ENCODE data around the gene GAPDH. TPM values are rescaled to one million over a fixed set of nuclear protein-coding genes. Genes with fewer than 3 reads are reported as not detected.
"Not testable (repeated sequence)": the region's sequence is repeated elsewhere in the genome, so short reads cannot be mapped to it uniquely, and the experiment has no call there.

GAPDH gene
- total and polyA plus RNA-seq, 7 donors = 1,653 to 3,219 (median 2,501) TPM

- H3K9me3 ChIP-seq, H3K27me3 ChIP-seq, DNase-seq, H3K4me3 ChIP-seq: not testable (repeated sequence)
- intact Hi-C loops (cut with DNase I) = loop anchor here (10.0 kb wide), 1 partner anchor 343 kb away; no protein-coding TSS in a partner anchor
- Histone ChIP-seq H3K4me1 (peaks cover 0 to 30% (median 25%) of the 10 kb centered on the region in 4 donors), H3K36me3 (peaks cover 33 to 57% (median 37%) of the 10 kb centered on the region in 4 donors), H3K27ac (peak overlapping the region; percentile 38 to 93 (median 58))
- WGBS, 2 donors = 58 to 72% methylated on average over 14 of the region's 14 CpGs
- TF ChIP-seq, protein P1, sequence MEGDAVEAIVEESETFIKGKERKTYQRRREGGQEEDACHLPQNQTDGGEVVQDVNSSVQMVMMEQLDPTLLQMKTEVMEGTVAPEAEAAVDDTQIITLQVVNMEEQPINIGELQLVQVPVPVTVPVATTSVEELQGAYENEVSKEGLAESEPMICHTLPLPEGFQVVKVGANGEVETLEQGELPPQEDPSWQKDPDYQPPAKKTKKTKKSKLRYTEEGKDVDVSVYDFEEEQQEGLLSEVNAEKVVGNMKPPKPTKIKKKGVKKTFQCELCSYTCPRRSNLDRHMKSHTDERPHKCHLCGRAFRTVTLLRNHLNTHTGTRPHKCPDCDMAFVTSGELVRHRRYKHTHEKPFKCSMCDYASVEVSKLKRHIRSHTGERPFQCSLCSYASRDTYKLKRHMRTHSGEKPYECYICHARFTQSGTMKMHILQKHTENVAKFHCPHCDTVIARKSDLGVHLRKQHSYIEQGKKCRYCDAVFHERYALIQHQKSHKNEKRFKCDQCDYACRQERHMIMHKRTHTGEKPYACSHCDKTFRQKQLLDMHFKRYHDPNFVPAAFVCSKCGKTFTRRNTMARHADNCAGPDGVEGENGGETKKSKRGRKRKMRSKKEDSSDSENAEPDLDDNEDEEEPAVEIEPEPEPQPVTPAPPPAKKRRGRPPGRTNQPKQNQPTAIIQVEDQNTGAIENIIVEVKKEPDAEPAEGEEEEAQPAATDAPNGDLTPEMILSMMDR (IDR thresholded peaks at IDR 0.05) = peak in 3 of 4 experiments; percentile 7 to 40 (median 24)
Observed at GRCh38 chr12:6558014-6558760, 23.9 kb downstream of the GAPDH start.

DNA sequence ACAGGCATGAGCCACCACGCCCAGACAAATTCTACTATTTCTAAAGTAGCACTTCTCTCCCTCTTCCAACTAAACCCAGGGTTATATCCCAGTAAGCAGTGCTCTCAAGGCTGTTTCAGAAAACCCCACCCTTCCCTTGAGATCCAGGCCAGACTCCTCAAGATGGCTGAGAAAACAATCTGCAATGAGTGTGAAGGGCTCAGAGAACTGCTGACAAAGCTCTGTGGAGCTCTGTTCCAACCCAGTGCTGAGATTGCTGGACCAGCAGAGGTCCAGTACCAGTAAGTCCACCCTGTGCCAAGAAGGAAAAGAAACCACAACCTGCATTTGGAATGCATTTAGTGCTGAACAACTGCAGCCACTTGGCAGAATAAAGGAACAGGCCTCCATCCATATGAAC lies 25.2 kb downstream of the GAPDH start:
- Histone ChIP-seq H3K4me3 (no peak overlapping the region), H3K27ac (no peak overlapping the region), H3K27me3 (no peaks in the 10 kb centered on the region), H3K36me3 (peaks cover 35 to 66% (median 38%) of the 10 kb centered on the region in 4 donors), H3K4me1 (peaks cover 0 to 17% (median 11%) of the 10 kb centered on the region in 4 donors), H3K9me3 (no peaks in the 10 kb centered on the region)
- intact Hi-C loops (cut with DNase I) = loop anchor here (10.0 kb wide), 1 partner anchor 345 kb away; no protein-coding TSS in a partner anchor
- no peak for TF ChIP-seq EP300 (IDR thresholded peaks at IDR 0.05)
- no peak for TF ChIP-seq POLR2A (IDR thresholded peaks at IDR 0.05)
- TF ChIP-seq, protein P1 (IDR thresholded peaks at IDR 0.05) = no peak
- TF ChIP-seq POLR2AphosphoS5 (IDR thresholded peaks at IDR 0.05) = no peak
- 96% methylated on average over 1 of the region's 1 CpG for WGBS, 2 donors
- DNase-seq = no peak

- Histone ChIP-seq H3K36me3 (peaks cover 35 to 70% (median 38%) of the 10 kb centered on the region in 4 donors), H3K4me1 (peaks cover 0 to 9% (median 6%) of the 10 kb centered on the region in 4 donors), H3K9me3 (no peaks in the 10 kb centered on the region), H3K27ac (no peak overlapping the region), H3K4me3 (no peak overlapping the region), H3K27me3 (no peaks in the 10 kb centered on the region)
- TF ChIP-seq EP300 (IDR thresholded peaks at IDR 0.05) = no peak
- TF ChIP-seq, protein P1 (IDR thresholded peaks at IDR 0.05) = no peak
- no peak for TF ChIP-seq POLR2A (IDR thresholded peaks at IDR 0.05)
- no peak for TF ChIP-seq POLR2AphosphoS5 (IDR thresholded peaks at IDR 0.05)
- intact Hi-C loops (cut with DNase I) = no loop called here
- no peak for DNase-seq
- 89 to 95% methylated on average over 13 of the region's 13 CpGs for WGBS, 2 donors
Observed at GRCh38 chr12:6560501-6561205, 26.3 kb downstream of the GAPDH start.

DNA sequence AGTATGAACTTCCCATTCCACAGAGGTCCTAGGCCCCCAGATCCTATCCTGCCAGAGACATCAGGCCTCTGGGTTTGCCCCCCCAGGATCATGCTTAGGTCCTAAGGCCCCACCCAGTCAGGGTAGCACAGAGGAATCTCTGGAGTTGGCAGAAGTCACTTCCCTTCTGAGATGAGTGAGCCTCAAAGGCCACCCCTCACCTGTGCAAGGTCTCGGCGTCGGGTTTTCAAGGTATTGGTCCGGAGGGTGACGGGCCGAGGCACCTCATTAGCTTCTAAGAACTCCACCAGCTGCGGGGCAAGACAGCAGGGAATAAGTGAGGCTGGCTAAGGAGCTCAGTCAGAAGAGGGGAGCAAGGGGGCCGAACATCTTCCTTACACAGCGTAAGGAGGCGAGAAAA lies 28.6 kb downstream of the GAPDH start:
- Histone ChIP-seq H3K4me3 (no peak overlapping the region), H3K27ac (no peak overlapping the region), H3K27me3 (no peaks in the 10 kb centered on the region), H3K9me3 (no peaks in the 10 kb centered on the region), H3K36me3 (peaks cover 41 to 70% (median 45%) of the 10 kb centered on the region in 4 donors), H3K4me1 (peaks cover 0 to 14% (median 10%) of the 10 kb centered on the region in 4 donors)
- DNase-seq = no peak
- intact Hi-C loops (cut with DNase I) = no loop called here
- WGBS, 2 donors = 91 to 97% methylated on average over 10 of the region's 10 CpGs
- TF ChIP-seq EP300 (IDR thresholded peaks at IDR 0.05) (no peak), POLR2AphosphoS5 (IDR thresholded peaks at IDR 0.05) (no peak), POLR2A (IDR thresholded peaks at IDR 0.05) (no peak)
- TF ChIP-seq, protein P1 (IDR thresholded peaks at IDR 0.05) = no peak

Measured in sigmoid colon (tissue), 7 donors.